SK-N-SH (cell line): ENCODE measurements around the gene RPP30. TPM values are rescaled to one million over a fixed set of nuclear protein-coding genes. Genes with fewer than 3 reads are reported as not detected.

Experiments used
- CTCF ChIA-PET: fragments of 300-600, 350-600 bp; formaldehyde crosslinking; extraction: SDS; loops from one replicate; lab custom pipeline; 2021; lab: Yijun Ruan, JAX
- POLR2A ChIA-PET: fragments of 350-600 bp; sonication (Branson Sonifier 250); formaldehyde crosslinking; extraction: SDS; loops from one replicate; lab custom pipeline; 2020; ENCODE audit warnings: antibody characterized with exemption, inconsistent platforms; lab: Yijun Ruan, JAX
- DNase-seq: peaks from one replicate; pipeline ENCODE4 v3.0.0; 2012
- H2AFZ ChIP-seq: fragments of 200-600 bp; sonication (generic); 2 replicates; pipeline ENCODE4 v1.8.1; 2016; ENCODE audit warnings: antibody characterized with exemption, mild to moderate bottlenecking, low read depth
- H3F3A ChIP-seq: fragments of 200-600 bp; sonication (generic); replicated peaks from 2 replicates; pipeline ENCODE3; 2016; ENCODE audit warnings: antibody characterized with exemption, mild to moderate bottlenecking; ENCODE audit not compliant: insufficient read depth
- H3K27ac ChIP-seq, 2 experiments: fragments of 200-500 bp in 1 of 2; fragments of 200-600 bp in 1 of 2; sonication (Bioruptor generic) in 1 of 2; sonication (generic), shearing (Covaris generic) in 1 of 2; 2 replicates each; pipeline versions ENCODE4 v1.5.1 to v1.6.1; 2014 to 2016; ENCODE audit warnings: low read depth in 2 of 2, inconsistent platforms in 1 of 2, low read length in 1 of 2, mild to moderate bottlenecking in 1 of 2, mixed read lengths in 1 of 2
- H3K27me3 ChIP-seq: fragments of 200-600 bp; sonication (generic), shearing (Covaris generic); 2 replicates; pipeline ENCODE4 v1.6.1; 2016; ENCODE audit warnings: mixed run types; ENCODE audit not compliant: insufficient read depth
- H3K36me3 ChIP-seq, 2 experiments: fragments of 200-500 bp in 1 of 2; fragments of 200-600 bp in 1 of 2; sonication (Bioruptor generic) in 1 of 2; sonication (generic) in 1 of 2; replicated peaks in 1 of 2; 2 replicates each; pipeline versions ENCODE3 to v1.5.1; 2014 to 2016; ENCODE audit warnings: low read length in 1 of 2, mild to moderate bottlenecking in 1 of 2; ENCODE audit not compliant: insufficient read depth in 2 of 2, control insufficient read depth in 1 of 2
- H3K4me1 ChIP-seq, 2 experiments: fragments of 200-500 bp in 1 of 2; fragments of 200-600 bp in 1 of 2; sonication (Bioruptor generic) in 1 of 2; sonication (generic), shearing (Covaris generic) in 1 of 2; 2 replicates each; pipeline versions ENCODE4 v1.5.1 to v1.6.1; 2014 to 2016; ENCODE audit warnings: low read depth in 1 of 2, low read length in 1 of 2, mixed run types in 1 of 2; ENCODE audit not compliant: insufficient read depth in 2 of 2, control insufficient read depth in 1 of 2
- H3K4me2 ChIP-seq: fragments of 200-600 bp; sonication (generic), shearing (Covaris generic); 2 replicates; pipeline ENCODE4 v1.6.1; 2017; ENCODE audit warnings: mixed run types
- H3K4me3 ChIP-seq, 2 experiments: fragments of 200-500 bp in 1 of 2; fragments of 200-600 bp in 1 of 2; sonication (Bioruptor generic) in 1 of 2; sonication (generic), shearing (Covaris generic) in 1 of 2; 2 replicates each; pipeline versions ENCODE4 v1.5.1 to v1.8.1; 2014 to 2016; ENCODE audit warnings: low read depth in 2 of 2, inconsistent platforms in 1 of 2, low read length in 1 of 2, mild to moderate bottlenecking in 1 of 2, mixed read lengths in 1 of 2, moderate library complexity in 1 of 2
- H3K79me2 ChIP-seq: fragments of 200-600 bp; sonication (generic); 2 replicates; pipeline ENCODE4 v1.8.1; 2017; ENCODE audit warnings: mild to moderate bottlenecking; ENCODE audit not compliant: insufficient read depth
- H3K9ac ChIP-seq: fragments of 200-600 bp; sonication (generic); 2 replicates; pipeline ENCODE4 v1.6.1; 2017; ENCODE audit warnings: mixed run types
- H3K9me2 ChIP-seq: fragments of 200-600 bp; sonication (generic); 2 replicates; pipeline ENCODE4 v1.6.1; 2017; ENCODE audit warnings: mixed run types
- H3K9me3 ChIP-seq: fragments of 200-600 bp; sonication (generic); 2 replicates; pipeline ENCODE4 v1.6.1; 2017; ENCODE audit warnings: mixed run types, mild to moderate bottlenecking, moderate library complexity
- H4K20me1 ChIP-seq: fragments of 200-600 bp; sonication (generic); 2 replicates; pipeline ENCODE4 v1.6.1; 2017; ENCODE audit warnings: mild to moderate bottlenecking, mixed run types; ENCODE audit not compliant: insufficient read depth
- CTCF ChIP-seq: fragments of 200-600 bp; sonication (generic); IDR thresholded peaks from 2 replicates; pipeline ENCODE4 v1.6.1; 2017; ENCODE audit warnings: antibody characterized with exemption, mild to moderate bottlenecking, moderate library complexity
- FOSL2 ChIP-seq: IDR thresholded peaks from 2 replicates; pipeline ENCODE4 v1.4.0; 2012; ENCODE audit warnings: low read depth, mild to moderate bottlenecking, moderate library complexity, borderline replicate concordance
- GABPA ChIP-seq: IDR thresholded peaks from 2 replicates; pipeline ENCODE4 v1.4.0; 2012; ENCODE audit warnings: low read depth, mild to moderate bottlenecking
- JUND ChIP-seq: IDR thresholded peaks from 2 replicates; pipeline ENCODE4 v1.4.0; 2012
- MEF2A ChIP-seq: IDR thresholded peaks from 2 replicates; pipeline ENCODE4 v1.4.0; 2012; ENCODE audit warnings: low read depth, borderline replicate concordance
- MXI1 ChIP-seq: IDR thresholded peaks from 2 replicates; pipeline ENCODE4 v1.6.1; 2012; ENCODE audit warnings: mild to moderate bottlenecking, low read depth, low read length, improper control_type of control experiment
- NFIC ChIP-seq: IDR thresholded peaks from 2 replicates; pipeline ENCODE4 v1.4.0; 2012; ENCODE audit warnings: borderline replicate concordance
- RAD21 ChIP-seq: IDR thresholded peaks from 2 replicates; pipeline ENCODE4 v1.6.1; 2012; ENCODE audit warnings: mild to moderate bottlenecking, low read length
- RCOR1 ChIP-seq: fragments of 150-350 bp; IDR thresholded peaks from 2 replicates; pipeline ENCODE4 v1.6.1; 2017; ENCODE audit warnings: antibody characterized with exemption, low read length
- RFX5 ChIP-seq: IDR thresholded peaks from 2 replicates; pipeline ENCODE4 v1.6.1; 2012; ENCODE audit warnings: mild to moderate bottlenecking, improper control_type of control experiment, low read length
- RXRA ChIP-seq: IDR thresholded peaks from 2 replicates; pipeline ENCODE4 v1.4.0; 2012; ENCODE audit warnings: low read depth, mild to moderate bottlenecking, borderline replicate concordance
- SIN3A ChIP-seq: IDR thresholded peaks from 2 replicates; pipeline ENCODE4 v1.6.1; 2012; ENCODE audit warnings: low read depth, mild to moderate bottlenecking, low read length, moderate library complexity, borderline replicate concordance
- TAF1 ChIP-seq: IDR thresholded peaks from 2 replicates; pipeline ENCODE4 v1.6.1; 2012; ENCODE audit warnings: low read depth, mild to moderate bottlenecking, low read length, moderate library complexity, borderline replicate concordance
- TEAD4 ChIP-seq: IDR thresholded peaks from 2 replicates; pipeline ENCODE4 v1.4.0; 2012; ENCODE audit warnings: mild to moderate bottlenecking, borderline replicate concordance; ENCODE audit not compliant: insufficient read depth
- YY1 ChIP-seq: IDR thresholded peaks from 2 replicates; pipeline ENCODE4 v1.4.0; 2012; ENCODE audit warnings: low read depth, mild to moderate bottlenecking
- WGBS: methylation state at CpG from one replicate; pipeline ENCODE4 v1.1.6; 2017; ENCODE audit warnings: low lambda C conversion rate; 5-methylcytosine and 5-hydroxymethylcytosine counted together
- polyA plus RNA-seq, 3 experiments: library from polyadenylated mRNA; depleted of rRNA; stranded (reverse); fragments of >200 nt; gene quantifications; 2 replicates each; pipeline ENCODE4 v1.2.3, GENCODE V29; 2012
- TF ChIP-seq, protein P1 (sequence below): IDR thresholded peaks from 2 replicates; pipeline ENCODE4 v1.6.1; 2012; ENCODE audit warnings: mild to moderate bottlenecking, low read depth, low read length, moderate library complexity

RPP30 gene
- polyA plus RNA-seq, 1 of the 3 experiments (the other 2 are of a cell fraction), result 16.7 TPM

GRCh38 chr10:90915766-90916075 is 43.9 kb downstream of the RPP30 start:
- Histone ChIP-seq H3K36me3 (peaks cover 3 to 36% of the 10 kb centered on the region in 2 experiments), H4K20me1 (no peaks in the 10 kb centered on the region), H3K27ac (no peak overlapping the region), H2AFZ (no peak overlapping the region), H3K79me2 (peaks cover 8% of the 10 kb centered on the region; the same call in 1 of the 2 replicates), H3F3A (peaks cover 70% of the 10 kb centered on the region), H3K9me2 (no peaks in the 10 kb centered on the region), H3K4me2 (no peak overlapping the region), H3K4me1 (peaks cover 12 to 17% of the 10 kb centered on the region in 2 experiments), H3K9ac (no peak overlapping the region), H3K27me3 (no peaks in the 10 kb centered on the region), H3K4me3 (no peak overlapping the region), H3K9me3 (no peaks in the 10 kb centered on the region)
- TF ChIP-seq MEF2A (no peak), RXRA (no peak), TAF1 (no peak), RFX5 (no peak), MXI1 (no peak)
- 96% methylated on average over 11 of the region's 11 CpGs for WGBS
- ChIA-PET POLR2A (no interaction called here), CTCF (interaction anchor here (1.5 to 7.6 kb wide), 2 partner anchors 91 to 335 kb away, joined by 4 to 124 read pairs; no protein-coding TSS in a partner anchor)
- no peak for DNase-seq

DNA sequence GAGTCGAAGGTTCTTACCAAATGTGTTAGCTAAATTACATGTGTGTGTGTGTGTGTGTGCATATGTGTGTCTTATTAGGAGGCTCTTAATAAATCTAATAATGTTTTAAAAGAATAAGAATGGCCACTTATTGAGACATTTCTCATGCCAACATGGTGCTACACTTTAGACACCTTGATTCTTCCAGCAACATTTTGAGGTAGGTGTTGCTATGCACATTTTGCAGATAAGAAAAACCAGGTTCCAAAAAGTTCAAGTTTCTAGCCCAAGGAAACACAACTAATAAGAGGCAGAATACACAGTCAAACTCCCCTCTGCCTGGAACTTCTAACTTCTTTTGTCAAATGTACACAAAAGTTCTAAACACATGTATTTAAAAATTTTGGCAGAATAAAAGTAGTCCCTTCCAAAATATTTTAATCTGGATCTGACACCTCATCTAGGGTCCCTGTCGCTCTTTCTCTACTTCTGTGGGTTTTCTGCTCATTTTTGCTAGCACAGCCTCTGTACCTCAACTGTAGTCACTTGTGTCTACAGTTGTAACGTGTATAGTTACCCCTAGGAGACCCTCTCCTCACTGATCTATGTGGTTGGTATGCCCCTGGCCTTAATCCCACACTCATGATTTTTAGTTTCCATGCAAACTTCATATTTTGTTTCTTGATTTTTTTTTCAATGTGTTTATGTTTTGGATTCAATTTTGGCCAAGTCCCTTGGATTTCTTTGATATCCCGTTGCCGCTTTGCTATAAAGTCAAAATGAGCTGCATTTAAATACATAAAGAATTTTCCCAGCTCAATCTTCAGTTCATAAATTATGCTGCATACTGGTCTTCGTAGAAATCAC is 44.8 kb downstream of the RPP30 start:
- no peaks in the 10 kb centered on the region for H3K9me3 ChIP-seq
- H3K27ac ChIP-seq, result peak overlapping the region; percentile 62 to 91; a peak in 3 of 4 replicates
- peak overlapping the region; percentile 8; the same call in 1 of the 2 replicates for H3K9ac ChIP-seq
- H3K27me3 ChIP-seq, result no peaks in the 10 kb centered on the region
- ChIA-PET CTCF (interaction anchor here (1.1 to 3.6 kb wide), 5 partner anchors 90 to 381 kb away, joined by 3 to 21 read pairs (median 4); no protein-coding TSS in a partner anchor), POLR2A (no interaction called here)
- H3K4me3 ChIP-seq, result no peak overlapping the region
- H3K79me2 ChIP-seq, result peaks cover 11% of the 10 kb centered on the region; the same call in 1 of the 2 replicates
- 86% methylated on average over 6 of the region's 6 CpGs for WGBS
- no peak for DNase-seq
- H3K4me2 ChIP-seq, result peak overlapping the region; percentile 54; the same call in 1 of the 2 replicates
- peaks cover 65% of the 10 kb centered on the region for H3F3A ChIP-seq
- H2AFZ ChIP-seq, result no peak overlapping the region
- peaks cover 3 to 36% of the 10 kb centered on the region in 2 experiments for H3K36me3 ChIP-seq
- H3K4me1 ChIP-seq, result peaks cover 12 to 17% of the 10 kb centered on the region in 2 experiments
- TF ChIP-seq MXI1 (no peak), JUND (no peak), YY1 (no peak), CTCF (no peak), RCOR1 (no peak), NFIC (no peak), FOSL2 (no peak), RAD21 (no peak), TEAD4 (no peak), SIN3A (no peak), GABPA (no peak)
- TF ChIP-seq, protein P1, sequence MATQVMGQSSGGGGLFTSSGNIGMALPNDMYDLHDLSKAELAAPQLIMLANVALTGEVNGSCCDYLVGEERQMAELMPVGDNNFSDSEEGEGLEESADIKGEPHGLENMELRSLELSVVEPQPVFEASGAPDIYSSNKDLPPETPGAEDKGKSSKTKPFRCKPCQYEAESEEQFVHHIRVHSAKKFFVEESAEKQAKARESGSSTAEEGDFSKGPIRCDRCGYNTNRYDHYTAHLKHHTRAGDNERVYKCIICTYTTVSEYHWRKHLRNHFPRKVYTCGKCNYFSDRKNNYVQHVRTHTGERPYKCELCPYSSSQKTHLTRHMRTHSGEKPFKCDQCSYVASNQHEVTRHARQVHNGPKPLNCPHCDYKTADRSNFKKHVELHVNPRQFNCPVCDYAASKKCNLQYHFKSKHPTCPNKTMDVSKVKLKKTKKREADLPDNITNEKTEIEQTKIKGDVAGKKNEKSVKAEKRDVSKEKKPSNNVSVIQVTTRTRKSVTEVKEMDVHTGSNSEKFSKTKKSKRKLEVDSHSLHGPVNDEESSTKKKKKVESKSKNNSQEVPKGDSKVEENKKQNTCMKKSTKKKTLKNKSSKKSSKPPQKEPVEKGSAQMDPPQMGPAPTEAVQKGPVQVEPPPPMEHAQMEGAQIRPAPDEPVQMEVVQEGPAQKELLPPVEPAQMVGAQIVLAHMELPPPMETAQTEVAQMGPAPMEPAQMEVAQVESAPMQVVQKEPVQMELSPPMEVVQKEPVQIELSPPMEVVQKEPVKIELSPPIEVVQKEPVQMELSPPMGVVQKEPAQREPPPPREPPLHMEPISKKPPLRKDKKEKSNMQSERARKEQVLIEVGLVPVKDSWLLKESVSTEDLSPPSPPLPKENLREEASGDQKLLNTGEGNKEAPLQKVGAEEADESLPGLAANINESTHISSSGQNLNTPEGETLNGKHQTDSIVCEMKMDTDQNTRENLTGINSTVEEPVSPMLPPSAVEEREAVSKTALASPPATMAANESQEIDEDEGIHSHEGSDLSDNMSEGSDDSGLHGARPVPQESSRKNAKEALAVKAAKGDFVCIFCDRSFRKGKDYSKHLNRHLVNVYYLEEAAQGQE, result no peak
- TF ChIP-seq, all 33 proteins: peak for 0
- H3K9me2 ChIP-seq, result no peaks in the 10 kb centered on the region
- no peaks in the 10 kb centered on the region for H4K20me1 ChIP-seq
